Mucosa of gallbladder (tissue), 1 donor: ENCODE results near the gene LMAN2L. TPM values are rescaled to one million over a fixed set of nuclear protein-coding genes. Genes with fewer than 3 reads are reported as not detected.

Experiments
- DNase-seq: peaks from one replicate; pipeline ENCODE4 v3.0.0-alpha.2; 2020; ENCODE audit warnings: low spot score
- total RNA-seq: library from RNA; stranded (reverse); gene quantifications from one replicate; pipeline ENCODE4 v1.2.1, GENCODE V29; 2021
- donor health status: DM: no; HTN: no; CAD: no.

LMAN2L gene
- total RNA-seq, 1 donor from 2014 or later = 28.0 TPM

DNA sequence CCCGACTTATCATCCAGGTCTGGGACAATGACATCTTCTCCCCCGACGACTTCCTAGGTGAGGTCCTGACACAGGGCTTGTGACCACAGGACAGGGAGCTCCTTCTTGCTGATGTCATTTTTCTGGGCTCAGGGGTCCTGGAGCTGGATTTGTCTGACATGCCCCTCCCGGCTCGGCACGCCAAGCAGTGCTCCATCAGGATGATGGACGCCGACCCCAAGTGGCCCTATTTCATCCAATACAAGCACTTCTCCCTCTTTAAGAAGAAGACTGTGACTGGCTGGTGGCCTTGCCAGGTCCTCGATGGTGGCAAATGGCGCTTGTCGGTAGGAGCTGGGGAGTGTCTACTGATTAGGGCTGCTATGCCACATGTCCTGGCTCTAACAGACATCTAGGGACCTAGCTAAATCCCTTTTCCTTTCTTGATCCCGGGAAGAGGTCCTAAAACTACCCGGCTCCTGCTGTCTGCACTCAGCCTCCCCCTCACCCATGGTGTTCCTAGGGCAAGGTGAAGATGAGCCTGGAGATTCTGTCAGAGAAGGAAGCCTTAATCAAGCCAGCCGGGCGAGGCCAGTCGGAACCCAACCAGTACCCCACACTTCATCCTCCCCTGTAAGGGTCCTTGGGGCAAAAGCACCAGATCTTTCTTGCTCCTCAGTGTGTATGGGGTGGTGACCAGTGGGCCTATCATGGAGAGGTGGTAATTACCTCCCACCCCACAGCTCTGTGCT, 36.7 kb downstream of the LMAN2L start:
- DNase-seq = no peak

DNA sequence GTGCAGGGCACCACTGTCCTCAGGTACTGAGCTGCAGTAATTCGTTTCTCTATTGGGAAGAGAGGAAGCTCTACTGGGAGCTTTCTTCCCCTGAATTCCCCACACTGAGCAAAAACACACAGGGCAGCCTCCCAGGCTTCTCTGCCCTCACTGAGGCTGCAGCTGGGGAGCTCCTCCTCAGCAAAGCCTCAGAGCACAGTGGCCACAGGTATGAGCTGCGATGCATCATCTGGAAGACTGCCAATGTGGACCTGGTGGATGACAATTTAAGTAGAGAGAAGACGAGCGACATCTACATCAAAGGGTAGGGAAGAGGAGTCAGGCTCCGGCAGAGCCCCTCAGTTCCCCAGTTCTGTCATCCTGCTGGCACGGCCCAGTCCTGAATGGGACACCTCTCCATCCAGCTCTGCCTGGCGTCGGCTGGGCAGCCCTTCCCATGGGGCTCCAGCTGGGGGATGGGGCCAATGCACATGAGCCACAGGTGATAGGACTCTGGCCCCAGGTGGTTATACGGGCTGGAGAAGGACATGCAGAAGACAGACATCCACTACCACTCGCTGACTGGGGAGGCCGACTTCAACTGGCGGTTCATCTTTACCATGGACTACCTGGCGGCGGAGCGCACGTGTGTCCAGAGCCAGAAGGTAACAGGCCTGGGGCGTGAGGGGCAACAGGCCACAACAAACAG, 37.6 kb downstream of the LMAN2L start:
- DNase-seq = no peak

DNA sequence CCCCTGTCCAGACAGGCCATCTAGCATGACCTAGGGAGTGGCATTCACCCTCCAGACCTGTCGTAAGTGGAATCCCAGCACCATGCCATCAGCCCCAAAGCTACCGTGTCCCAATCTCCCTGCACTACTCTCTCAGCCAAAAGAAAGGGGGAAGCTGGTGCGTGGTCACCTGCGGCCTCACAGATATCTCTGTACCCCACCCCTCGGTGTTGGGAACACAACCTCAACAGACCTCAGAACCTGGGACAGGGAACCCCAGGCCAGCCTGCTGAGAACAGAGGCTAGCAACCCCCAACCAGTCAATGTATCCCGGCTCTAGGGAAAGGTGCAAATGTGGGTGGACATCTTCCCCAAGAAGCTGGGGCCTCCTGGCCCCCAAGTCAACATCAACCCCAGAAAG, 38.2 kb downstream of the LMAN2L start:
- DNase-seq = no peak

DNA sequence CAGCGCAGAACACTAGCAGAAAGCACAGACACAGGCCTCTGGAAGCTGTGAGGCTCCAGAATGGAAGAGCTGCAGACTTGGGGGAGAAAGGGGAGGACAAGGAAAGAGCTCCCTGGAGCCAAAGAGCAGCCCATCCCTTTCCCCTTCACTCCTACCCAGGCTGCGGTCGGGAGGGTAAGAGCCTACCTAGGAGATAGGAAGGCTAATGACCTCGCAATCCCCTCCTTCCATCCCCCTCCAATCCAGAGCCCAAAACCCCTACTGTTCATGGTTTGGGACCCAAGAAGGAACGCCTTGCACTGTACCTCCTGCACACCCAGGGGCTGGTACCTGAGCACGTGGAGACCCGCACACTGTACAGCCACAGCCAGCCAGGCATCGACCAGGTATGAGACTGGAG, 39.8 kb downstream of the LMAN2L start:
- no peak for DNase-seq

DNA sequence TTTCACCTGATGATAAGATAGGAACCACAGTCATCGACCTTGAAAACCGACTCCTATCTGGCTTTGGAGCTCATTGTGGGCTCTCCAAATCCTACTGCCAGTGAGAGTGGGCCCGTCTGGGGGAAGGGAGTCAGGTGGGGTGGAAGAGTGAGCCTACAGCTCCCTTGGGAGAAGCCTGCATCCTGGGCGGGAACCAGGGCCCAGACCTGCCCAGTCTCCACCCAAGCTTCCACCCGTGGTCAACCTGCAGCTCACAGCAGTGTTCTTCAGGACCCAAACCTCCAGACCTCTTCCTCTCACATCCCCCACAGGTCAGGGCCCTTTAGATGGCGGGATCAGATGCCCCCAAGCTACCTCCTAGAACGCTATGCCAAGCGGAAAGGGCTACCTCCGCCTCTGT, 40.2 kb downstream of the LMAN2L start:
- DNase-seq = no peak

DNA sequence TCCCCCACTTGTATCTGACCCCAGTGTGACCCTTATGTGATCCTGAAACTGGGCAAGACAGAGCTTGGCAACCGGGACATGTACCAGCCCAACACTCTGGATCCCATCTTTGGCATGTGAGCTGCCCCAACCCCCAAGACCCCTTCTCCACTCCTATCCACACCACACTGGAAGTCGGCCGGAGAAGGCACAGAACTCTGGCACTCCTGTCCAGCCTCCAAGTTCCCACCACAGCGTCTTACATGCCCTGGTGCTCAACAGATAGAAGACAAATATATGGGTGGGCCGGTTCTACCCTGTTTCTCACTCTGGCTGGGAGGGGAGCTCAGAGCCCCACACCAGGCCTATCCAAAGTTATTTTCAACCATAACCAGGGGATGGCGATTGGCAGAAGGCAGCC, 40.8 kb downstream of the LMAN2L start:
- no peak for DNase-seq

DNA sequence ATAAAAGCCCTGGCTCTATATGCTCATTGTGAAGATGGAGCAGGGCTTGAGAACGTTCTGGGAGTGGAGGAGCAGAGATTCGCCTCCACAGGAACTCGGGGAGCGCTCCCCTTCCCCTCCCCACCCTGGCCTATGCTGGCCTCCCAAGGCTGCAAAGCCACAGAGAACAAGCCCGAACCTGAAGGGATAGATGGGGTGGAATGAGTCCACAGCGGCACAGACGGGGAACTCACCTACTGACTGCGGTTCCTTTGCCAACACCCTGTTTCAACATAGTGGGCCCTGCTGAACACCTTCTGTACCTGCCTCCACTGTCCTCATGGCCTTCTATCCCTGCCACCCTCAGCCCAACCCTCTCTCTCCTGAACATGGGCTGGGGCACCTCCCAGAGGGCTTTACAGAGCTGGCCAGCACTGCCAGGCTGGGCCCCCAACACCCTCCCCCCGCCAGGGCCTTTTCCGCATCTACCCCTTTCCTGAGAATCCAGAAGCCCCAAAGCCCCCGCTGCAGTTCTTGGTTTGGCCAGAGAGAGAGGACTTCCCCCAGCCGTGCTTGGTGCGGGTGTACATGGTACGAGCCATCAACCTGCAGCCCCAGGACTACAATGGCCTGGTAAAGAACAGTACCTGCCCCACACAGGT, 41.5 kb downstream of the LMAN2L start:
- no peak for DNase-seq

DNA sequence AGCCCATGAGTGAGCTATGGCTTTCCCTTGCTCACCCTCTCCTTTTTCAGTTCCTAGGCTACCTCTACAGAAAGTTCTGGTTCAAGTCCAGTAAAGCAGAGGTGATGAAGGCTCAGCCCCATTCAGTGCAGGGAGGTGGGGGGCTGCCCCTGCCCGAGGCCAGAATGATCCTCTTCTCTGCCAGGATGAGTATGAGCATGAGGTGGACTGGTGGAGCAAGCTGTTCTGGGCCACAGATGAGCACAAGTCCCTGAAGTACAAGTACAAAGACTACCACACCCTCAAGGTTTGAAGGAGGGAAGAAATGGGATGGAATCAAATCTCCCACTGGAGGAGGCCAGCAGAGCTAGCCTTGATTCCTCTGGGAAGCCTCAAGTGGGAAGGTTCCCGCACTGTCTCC, 42.4 kb downstream of the LMAN2L start:
- DNase-seq = no peak

DNA sequence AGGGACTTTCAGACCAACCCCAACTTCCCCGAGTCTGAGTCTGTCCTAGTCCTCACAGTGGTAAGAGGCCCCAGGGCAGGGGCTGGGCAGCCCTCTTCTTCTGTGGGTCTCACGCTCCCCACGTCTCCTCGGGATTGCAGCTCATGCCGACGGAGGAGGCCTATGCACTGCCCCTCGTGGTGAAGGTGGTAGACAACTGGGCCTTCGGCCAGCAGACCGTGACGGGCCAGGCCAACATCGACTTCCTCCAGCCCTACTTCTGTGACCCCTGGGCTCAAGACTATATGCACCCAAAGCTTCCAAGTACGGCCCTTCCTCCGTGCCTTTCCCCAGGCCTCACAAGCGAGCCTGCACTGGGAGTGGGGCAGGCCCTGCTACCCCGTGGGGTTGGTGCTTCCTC, 44.3 kb downstream of the LMAN2L start:
- no peak for DNase-seq

DNA sequence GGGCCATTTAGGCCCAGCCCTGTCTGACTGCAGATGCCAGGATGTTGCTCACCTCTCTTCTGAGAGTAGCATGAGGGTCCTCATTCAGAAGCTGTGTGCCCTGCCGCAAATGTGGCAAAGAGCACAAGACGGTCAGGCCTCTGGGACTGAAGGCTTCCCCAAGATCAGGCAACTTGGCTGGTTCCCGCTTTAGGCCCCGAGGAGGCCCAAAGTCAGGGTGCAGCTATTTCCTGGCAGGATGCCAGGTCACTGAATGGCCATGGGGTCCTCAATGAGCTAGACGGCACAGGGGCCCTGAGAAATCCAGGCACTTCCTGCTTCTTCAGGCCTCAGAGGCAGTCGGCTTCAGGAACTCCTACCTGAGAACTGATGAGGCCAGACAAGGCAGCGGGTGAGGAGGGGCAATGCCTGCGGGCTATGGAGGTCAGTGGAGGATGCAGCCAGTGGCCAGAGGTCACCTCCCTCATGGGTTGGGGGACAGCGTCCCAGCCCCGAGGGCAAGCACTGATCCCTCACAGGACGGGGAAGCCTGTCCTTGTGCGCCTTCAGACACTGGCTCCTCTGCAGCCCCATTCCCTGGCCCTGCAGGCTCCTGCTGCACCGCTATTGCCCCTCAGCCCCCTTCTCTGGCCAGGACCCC, 44.9 kb downstream of the LMAN2L start:
- DNase-seq = no peak

DNA sequence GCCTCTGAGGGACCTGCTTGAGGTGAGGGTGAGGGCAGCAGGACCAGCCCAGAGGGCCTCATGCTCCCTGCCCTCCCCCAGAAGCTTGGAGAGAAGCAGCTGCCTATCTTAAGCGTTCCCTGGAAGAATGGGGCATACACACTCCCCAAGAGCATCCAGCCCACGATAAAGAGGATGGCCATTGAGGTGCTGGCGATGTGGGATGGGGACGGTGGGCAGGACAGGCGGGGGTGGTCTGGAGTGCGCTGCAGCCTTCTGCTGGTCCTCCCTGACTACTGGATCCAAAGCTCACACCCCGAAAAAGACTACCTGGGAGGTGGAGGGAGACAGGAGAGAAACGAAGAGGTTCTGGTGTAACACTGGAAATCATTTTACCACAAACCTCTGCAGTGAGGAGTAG, 45.6 kb downstream of the LMAN2L start:
- no peak for DNase-seq

DNA sequence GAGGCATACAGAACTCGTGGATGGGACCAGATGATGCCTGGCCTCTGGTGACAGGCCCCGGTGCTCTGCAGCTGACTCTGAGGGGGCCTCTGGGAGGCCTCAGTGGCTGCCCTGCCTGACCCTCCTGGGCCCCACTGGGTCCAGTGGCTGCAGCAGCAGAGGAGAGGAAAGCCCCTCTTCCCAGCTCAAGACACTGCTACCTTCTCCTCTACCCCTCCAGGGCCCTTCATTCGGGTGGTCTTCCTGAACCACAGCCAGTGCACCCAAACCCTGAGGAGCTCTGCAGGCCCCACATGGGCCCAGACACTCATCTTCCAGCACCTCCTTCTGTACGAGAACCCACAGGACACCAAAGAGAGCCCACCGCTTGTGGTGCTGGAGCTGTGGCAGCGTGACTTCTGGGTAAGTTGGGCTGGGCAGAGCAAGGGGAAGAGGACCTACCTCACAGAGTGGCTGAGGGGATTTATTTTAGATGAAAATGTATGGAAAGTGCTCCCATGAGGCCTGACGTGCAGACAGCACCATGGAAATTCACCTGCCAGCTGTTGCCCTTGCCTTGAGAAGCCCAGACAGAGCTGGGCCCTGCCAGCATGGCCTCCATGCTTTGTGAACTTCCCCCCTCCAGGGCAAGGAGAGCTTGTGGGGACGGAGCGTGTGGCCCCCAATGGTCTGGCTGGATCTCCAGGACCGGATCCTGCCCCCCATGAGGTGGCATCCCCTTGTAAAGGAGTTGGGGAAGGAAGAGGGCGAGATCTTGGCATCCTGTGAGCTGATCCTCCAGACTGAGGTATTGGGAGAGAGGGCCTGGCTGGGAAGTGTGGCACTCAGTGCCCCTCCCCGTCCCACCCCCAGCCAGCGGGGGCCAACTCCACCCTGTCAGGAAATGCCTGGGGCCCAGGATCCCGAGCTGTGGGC, 46.3 kb downstream of the LMAN2L start:
- DNase-seq = no peak

DNA sequence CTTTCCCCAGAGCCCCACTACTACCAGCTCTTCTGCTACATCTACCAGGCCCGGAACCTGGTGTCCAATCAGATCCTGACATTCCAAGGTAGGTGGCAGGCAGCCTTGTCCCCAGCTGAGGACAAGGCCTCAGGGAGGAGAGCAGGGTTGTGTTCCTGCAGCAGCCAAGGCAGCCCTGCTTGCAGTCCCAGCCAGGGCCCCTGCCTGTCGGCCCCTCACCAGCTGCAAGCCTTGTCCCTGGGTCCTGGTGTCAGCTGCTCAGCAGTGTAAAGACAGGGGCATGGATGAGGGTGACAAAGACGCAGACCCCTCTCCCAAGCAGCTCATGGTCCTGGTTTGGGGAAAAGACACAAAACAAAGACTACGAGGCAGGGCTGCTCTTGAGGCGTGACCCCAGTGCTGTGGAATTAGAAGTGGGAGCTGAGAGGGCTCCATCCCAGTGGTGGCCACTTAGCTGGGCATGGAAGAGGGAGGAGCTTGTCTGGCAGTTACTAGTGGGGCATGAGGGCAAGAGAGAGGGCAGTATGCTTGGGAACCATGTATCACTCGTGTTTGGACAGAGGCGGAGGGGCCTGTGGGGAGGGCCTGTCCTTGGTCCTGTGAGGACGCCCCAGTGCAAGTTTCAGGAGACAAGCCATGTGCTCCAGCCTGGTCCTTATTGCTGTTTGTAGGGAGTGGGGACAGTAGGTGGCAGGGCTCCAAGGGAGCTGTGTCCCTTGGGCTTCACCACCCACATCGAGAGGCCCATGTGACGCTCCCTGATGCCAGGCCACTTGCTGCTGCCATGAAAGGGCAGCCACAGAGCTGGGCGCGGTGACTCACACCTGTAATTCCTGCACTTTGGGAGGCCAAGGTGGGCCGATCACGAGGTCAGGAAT, 47.5 kb downstream of the LMAN2L start:
- DNase-seq = no peak

DNA sequence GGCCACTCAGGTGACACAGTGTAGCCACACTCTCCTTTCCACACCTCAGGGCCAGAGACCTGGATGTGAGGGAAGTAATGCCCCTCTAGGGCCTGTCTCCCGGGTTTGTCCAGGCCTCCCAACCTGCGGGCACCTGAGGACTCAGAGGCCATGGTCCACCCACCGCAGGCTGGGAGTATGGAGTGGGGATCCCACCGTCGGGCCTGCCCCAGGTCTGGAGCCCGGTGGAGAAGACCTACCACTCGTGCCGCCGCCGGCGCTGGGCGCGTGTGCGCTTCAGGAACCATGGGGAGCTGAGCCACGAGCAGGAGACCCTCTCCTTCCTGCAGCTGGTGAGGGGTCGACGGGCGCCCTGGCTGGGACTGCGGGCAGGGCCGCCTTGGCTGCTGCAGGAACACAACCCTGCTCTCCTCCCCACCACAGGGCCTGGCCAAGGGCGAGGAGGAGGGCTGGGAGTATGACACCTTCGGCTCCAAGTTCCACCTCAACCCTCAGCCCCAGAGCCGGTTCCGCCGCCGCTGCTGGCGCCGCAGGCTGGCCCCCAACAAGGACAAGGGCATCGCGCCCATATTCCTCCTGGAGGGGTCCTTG, 48.7 kb downstream of the LMAN2L start:
- no peak for DNase-seq

DNA sequence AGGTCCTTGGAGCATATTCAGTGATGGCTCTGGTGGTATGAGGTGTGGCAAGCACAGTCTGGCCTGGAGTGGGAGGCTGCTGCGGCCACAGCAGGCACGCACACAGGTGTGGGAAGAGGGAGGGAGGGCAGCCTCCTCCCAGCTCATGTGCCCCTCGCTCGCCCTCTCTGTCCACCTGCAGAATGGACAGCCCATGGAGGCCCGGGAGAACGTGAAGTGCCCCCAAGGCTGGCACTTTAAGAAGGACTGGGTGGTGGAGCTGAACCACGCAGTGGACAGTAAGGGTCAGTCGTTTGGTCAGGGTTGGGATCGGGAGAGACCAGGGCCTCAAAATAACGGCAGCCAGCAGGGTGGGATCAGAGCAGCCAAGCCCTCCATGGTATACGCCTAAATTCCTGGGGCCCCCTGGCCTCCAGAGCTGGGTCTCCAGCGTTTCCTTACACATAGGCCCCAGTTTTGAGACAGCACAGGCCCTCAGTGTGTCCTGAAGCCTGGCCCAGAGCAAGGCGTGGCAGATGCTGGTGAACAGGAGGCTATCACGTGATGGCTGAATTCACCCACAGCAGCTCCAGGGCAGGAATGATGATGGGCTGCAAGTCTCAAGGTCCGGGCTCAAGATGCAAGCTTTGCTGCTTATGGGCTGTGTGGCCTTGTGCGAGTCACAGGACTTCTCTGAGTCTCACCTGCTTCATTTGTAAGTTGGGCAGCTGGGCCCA, 49.4 kb downstream of the LMAN2L start:
- DNase-seq = no peak

DNA sequence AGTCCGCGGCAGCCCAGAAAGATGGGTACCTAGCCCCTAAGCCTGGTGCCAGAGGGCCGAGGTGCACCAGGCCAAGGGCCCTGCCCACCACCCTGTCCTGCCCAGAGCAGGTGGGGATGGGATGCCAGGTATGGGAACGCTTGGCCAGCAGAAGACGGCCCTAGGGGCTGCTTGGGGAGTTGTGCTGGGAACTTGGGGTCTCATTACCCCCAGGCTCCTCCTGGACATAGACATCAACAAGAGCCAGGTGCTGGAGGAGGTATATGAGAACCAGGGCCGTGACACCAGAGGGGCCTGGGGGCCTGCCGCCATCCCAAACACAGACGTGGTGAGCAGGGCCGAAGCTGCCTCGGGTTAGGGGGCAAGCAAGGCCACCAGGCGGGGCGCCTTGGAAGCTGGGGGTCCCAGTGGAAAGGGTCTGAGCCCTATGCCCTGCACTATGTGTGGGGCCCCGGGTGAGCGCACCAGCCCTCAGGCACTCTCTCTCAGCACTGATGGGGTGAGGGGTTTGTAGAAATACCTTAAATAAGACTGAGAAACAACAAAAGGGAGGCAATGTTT, 50.4 kb downstream of the LMAN2L start:
- no peak for DNase-seq

DNA sequence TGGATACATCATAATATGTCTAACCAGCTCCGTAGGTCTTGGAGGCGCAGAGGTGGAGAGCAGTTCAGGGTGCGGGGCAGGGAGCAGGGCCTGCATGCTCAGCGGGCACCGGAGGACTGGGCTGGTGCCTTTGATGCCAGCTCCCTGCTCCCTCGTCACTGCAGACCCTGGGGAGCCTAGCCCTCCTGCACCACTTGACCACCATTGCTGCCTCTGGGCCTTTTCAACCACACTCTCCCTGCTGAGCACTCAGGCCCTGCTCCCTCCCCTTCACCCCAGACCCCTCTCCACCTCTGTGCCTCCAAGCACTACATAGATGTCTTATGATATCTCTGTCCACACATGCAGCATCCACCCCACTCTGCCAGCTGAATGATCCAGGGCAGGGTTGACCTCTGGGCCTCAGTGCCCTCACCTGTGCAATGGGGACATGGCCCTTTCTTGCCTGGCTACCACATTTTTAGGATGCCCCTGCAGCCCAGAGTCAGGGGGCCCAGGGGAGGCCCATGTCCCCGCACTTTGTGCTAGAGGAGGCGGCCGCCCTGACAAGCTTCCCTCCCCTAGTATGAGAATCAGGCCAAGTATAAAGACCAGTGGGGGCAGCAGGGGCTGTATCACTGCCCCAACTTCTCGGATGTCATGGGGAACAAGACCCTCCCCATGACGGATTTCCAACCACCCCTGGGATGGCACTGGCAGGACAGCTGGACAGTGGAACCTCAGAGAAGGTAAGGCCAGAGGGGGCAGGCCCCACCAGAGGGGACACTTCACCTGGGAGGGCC, 51.0 kb downstream of the LMAN2L start:
- DNase-seq = no peak
